ENCODE results near the gene MTM1. TPM values are rescaled to one million over a fixed set of nuclear protein-coding genes. Genes with fewer than 3 reads are reported as not detected.

The MTM1 gene
- total RNA-seq, 1 donor from 2014 or later, result 17.8 TPM

GRCh38 chrX:150527108-150527507 lies 41.3 kb upstream of the MTM1 start:
- Mint-ChIP-seq H3K36me3 (ENCODE audit: low read depth, unreplicated experiment) (no peaks in the 10 kb centered on the region), H3K4me3 (ENCODE audit: unreplicated experiment) (no peak overlapping the region), H3K27me3 (ENCODE audit: unreplicated experiment) (no peaks in the 10 kb centered on the region), H3K9me3 (ENCODE audit: unreplicated experiment) (no peaks in the 10 kb centered on the region), H3K27ac (ENCODE audit: unreplicated experiment) (no peak overlapping the region), H3K4me1 (ENCODE audit: unreplicated experiment) (no peaks in the 10 kb centered on the region)
- DNase-seq (ENCODE audit: low spot score), result no peak
- TF ChIP-seq CTCF (IDR thresholded peaks at IDR 0.05; ENCODE audit: unreplicated experiment), result no peak

- no peak overlapping the region for H3K27ac Mint-ChIP-seq (ENCODE audit: unreplicated experiment)
- no peak for DNase-seq (ENCODE audit: low spot score)
- no peak for TF ChIP-seq CTCF (IDR thresholded peaks at IDR 0.05; ENCODE audit: unreplicated experiment)
- H3K4me3 Mint-ChIP-seq (ENCODE audit: unreplicated experiment), result no peak overlapping the region
- no peaks in the 10 kb centered on the region for H3K4me1 Mint-ChIP-seq (ENCODE audit: unreplicated experiment)
- H3K36me3 Mint-ChIP-seq (ENCODE audit: low read depth, unreplicated experiment), result no peaks in the 10 kb centered on the region
- peaks cover 2% of the 10 kb centered on the region for H3K27me3 Mint-ChIP-seq (ENCODE audit: unreplicated experiment)
- H3K9me3 Mint-ChIP-seq (ENCODE audit: unreplicated experiment), result no peaks in the 10 kb centered on the region
These were observed 38.8 kb upstream of the MTM1 start for GRCh38 chrX:150529587-150529986.

- Mint-ChIP-seq H3K36me3 (ENCODE audit: low read depth, unreplicated experiment) (no peaks in the 10 kb centered on the region), H3K27me3 (ENCODE audit: unreplicated experiment) (peaks cover 3% of the 10 kb centered on the region), H3K9me3 (ENCODE audit: unreplicated experiment) (no peaks in the 10 kb centered on the region), H3K4me3 (ENCODE audit: unreplicated experiment) (no peak overlapping the region), H3K4me1 (ENCODE audit: unreplicated experiment) (no peaks in the 10 kb centered on the region), H3K27ac (ENCODE audit: unreplicated experiment) (no peak overlapping the region)
- DNase-seq (ENCODE audit: low spot score), result no peak
- TF ChIP-seq CTCF (IDR thresholded peaks at IDR 0.05; ENCODE audit: unreplicated experiment), result no peak
These were observed 37.6 kb upstream of the MTM1 start for GRCh38 chrX:150530821-150531220.

GRCh38 chrX:150531467-150531866 lies 37.0 kb upstream of the MTM1 start:
- TF ChIP-seq CTCF (IDR thresholded peaks at IDR 0.05; ENCODE audit: unreplicated experiment), result no peak
- Mint-ChIP-seq H3K36me3 (ENCODE audit: low read depth, unreplicated experiment) (no peaks in the 10 kb centered on the region), H3K9me3 (ENCODE audit: unreplicated experiment) (no peaks in the 10 kb centered on the region)

GRCh38 chrX:150533863-150534262 lies 34.6 kb upstream of the MTM1 start:
- Mint-ChIP-seq H3K9me3 (ENCODE audit: unreplicated experiment) (no peaks in the 10 kb centered on the region), H3K27me3 (ENCODE audit: unreplicated experiment) (peaks cover 3% of the 10 kb centered on the region), H3K36me3 (ENCODE audit: low read depth, unreplicated experiment) (no peaks in the 10 kb centered on the region), H3K4me3 (ENCODE audit: unreplicated experiment) (no peak overlapping the region), H3K27ac (ENCODE audit: unreplicated experiment) (no peak overlapping the region), H3K4me1 (ENCODE audit: unreplicated experiment) (no peaks in the 10 kb centered on the region)
- DNase-seq (ENCODE audit: low spot score), result no peak
- no peak for TF ChIP-seq CTCF (IDR thresholded peaks at IDR 0.05; ENCODE audit: unreplicated experiment)

More at GRCh38 chrX:150531467-150531866, 37.0 kb upstream of the MTM1 start:
- H3K27ac Mint-ChIP-seq (ENCODE audit: unreplicated experiment), result no peak overlapping the region
- no peak overlapping the region for H3K4me3 Mint-ChIP-seq (ENCODE audit: unreplicated experiment)
- DNase-seq (ENCODE audit: low spot score), result no peak
- no peaks in the 10 kb centered on the region for H3K4me1 Mint-ChIP-seq (ENCODE audit: unreplicated experiment)
- H3K27me3 Mint-ChIP-seq (ENCODE audit: unreplicated experiment), result peaks cover 3% of the 10 kb centered on the region

All from endothelial cell (in vitro differentiated cells).